Prostate gland (tissue), 2 donors: Measurements from ENCODE around the gene G2E3. TPM values are rescaled to one million over a fixed set of nuclear protein-coding genes. Genes with fewer than 3 reads are reported as not detected.
"Not testable (repeated sequence)": the region's sequence is repeated elsewhere in the genome, so short reads cannot be mapped to it uniquely, and the experiment has no call there.

Experiments used
- DNase-seq: peaks from one replicate; pipeline ENCODE4 v3.0.0-alpha.2; 2019; ENCODE audit warnings: low spot score
- H3K27ac ChIP-seq, 2 donors: fragments of 200-600 bp; sonication (generic); 2 replicates each; pipeline ENCODE4 v1.5.1; 2017 to 2019
- H3K27me3 ChIP-seq: fragments of 200-600 bp; sonication (generic); replicated peaks from 2 replicates; pipeline ENCODE4 v1.5.1; 2019; ENCODE audit not compliant: insufficient read depth
- H3K36me3 ChIP-seq, 2 donors: fragments of 200-600 bp; sonication (generic); 1 replicate in 1 of 2; 2 replicates in 1 of 2; pipeline versions ENCODE4 v1.5.1 to v1.8.1; 2017 to 2019
- H3K4me1 ChIP-seq: fragments of 200-600 bp; sonication (generic); replicated peaks from 2 replicates; pipeline ENCODE4 v1.5.1; 2019
- H3K4me3 ChIP-seq, 2 donors: fragments of 200-600 bp; sonication (generic); 2 replicates each; pipeline ENCODE4 v1.5.1; 2017 to 2019
- H3K9me3 ChIP-seq: fragments of 200-600 bp; sonication (generic); 2 replicates; pipeline ENCODE4 v1.5.1; 2017
- CTCF ChIP-seq, 4 experiments: fragments of 200-600 bp in 2 of 4; fragments of 450-650 bp in 2 of 4; sonication (generic) in 2 of 4; IDR thresholded peaks; 1 replicate in 3 of 4; 2 replicates in 1 of 4; pipeline ENCODE4 v1.5.1; 2016 to 2019; ENCODE audit warnings: antibody characterized with exemption in 4 of 4, mild to moderate bottlenecking in 2 of 4, moderate library complexity in 2 of 4
- POLR2A ChIP-seq: fragments of 450-650 bp; IDR thresholded peaks from one replicate; pipeline ENCODE4 v1.6.1; 2016; ENCODE audit warnings: antibody characterized with exemption, mild to moderate bottlenecking
- POLR2AphosphoS5 ChIP-seq: sonication (generic); formaldehyde crosslinking; IDR thresholded peaks from one replicate; pipeline ENCODE4 v1.6.1; 2017; ENCODE audit warnings: antibody characterized with exemption
- WGBS: methylation state at CpG from one replicate; pipeline ENCODE4 v1.1.5; 2018; 5-methylcytosine and 5-hydroxymethylcytosine counted together
- intact Hi-C: fragments of 100-400 bp; cut with DNase I; formaldehyde crosslinking; loops from one replicate; pipeline ENCODE4 v1.14.2; 2022
- total RNA-seq, 2 donors: library from RNA; depleted of rRNA; stranded (reverse); fragments of >200 nt; gene quantifications; one replicate each; pipeline ENCODE4 v1.1.0, GENCODE V29; 2016

Gene G2E3
- total RNA-seq, 2 donors from 2014 or later = 10.4 to 11.6 TPM

GRCh38 chr14:30623412-30624131 lies 64.6 kb downstream of the G2E3 start:
- TF ChIP-seq POLR2A (no peak), CTCF (IDR thresholded peaks at IDR 0.05) (no peak), POLR2AphosphoS5 (no peak)
- no peaks in the 10 kb centered on the region for H3K27me3 ChIP-seq
- H3K9me3 ChIP-seq = no peaks in the 10 kb centered on the region
- DNase-seq = no peak
- H3K36me3 ChIP-seq = no peaks in the 10 kb centered on the region
- intact Hi-C loops = no loop called here
- no peak overlapping the region for H3K27ac ChIP-seq
- H3K4me1 ChIP-seq = no peaks in the 10 kb centered on the region
- WGBS = 55% methylated on average over 7 of the region's 7 CpGs
- H3K4me3 ChIP-seq = peak overlapping the region in 1 of 2 donors; percentile 72

GRCh38 chr14:30624132-30624423 lies 65.1 kb downstream of the G2E3 start:
- H3K4me1 ChIP-seq = no peaks in the 10 kb centered on the region
- TF ChIP-seq POLR2A = no peak
- TF ChIP-seq CTCF (IDR thresholded peaks at IDR 0.05) = no peak
- no peak for TF ChIP-seq POLR2AphosphoS5
- no peaks in the 10 kb centered on the region for H3K36me3 ChIP-seq
- H3K9me3 ChIP-seq = no peaks in the 10 kb centered on the region
- no peaks in the 10 kb centered on the region for H3K27me3 ChIP-seq
- no peak for DNase-seq
- no peak overlapping the region for H3K27ac ChIP-seq
- WGBS = 92% methylated on average over 5 of the region's 5 CpGs
- no peak overlapping the region for H3K4me3 ChIP-seq
- intact Hi-C loops = no loop called here

GRCh38 chr14:30625533-30625932 lies 66.6 kb downstream of the G2E3 start:
- no peaks in the 10 kb centered on the region for H3K9me3 ChIP-seq
- no peak overlapping the region for H3K4me3 ChIP-seq
- WGBS = 90% methylated on average over 3 of the region's 3 CpGs
- DNase-seq = no peak
- H3K27me3 ChIP-seq = no peaks in the 10 kb centered on the region
- H3K27ac ChIP-seq = no peak overlapping the region
- TF ChIP-seq POLR2A (no peak), CTCF (IDR thresholded peaks at IDR 0.05) (no peak), POLR2AphosphoS5 (no peak)
- H3K36me3 ChIP-seq = no peaks in the 10 kb centered on the region
- no peaks in the 10 kb centered on the region for H3K4me1 ChIP-seq
- intact Hi-C loops = no loop called here

- DNase-seq, H3K27ac ChIP-seq, H3K36me3 ChIP-seq, H3K4me1 ChIP-seq, H3K9me3 ChIP-seq, intact Hi-C loops, H3K27me3 ChIP-seq, H3K4me3 ChIP-seq: not testable (repeated sequence)
- 96% methylated on average over 8 of the region's 8 CpGs for WGBS
These were observed 70.5 kb downstream of the G2E3 start for GRCh38 chr14:30629432-30629831.

- Histone ChIP-seq H3K36me3 (no peaks in the 10 kb centered on the region), H3K27ac (no peak overlapping the region), H3K4me1 (no peaks in the 10 kb centered on the region), H3K4me3 (no peak overlapping the region), H3K9me3 (no peaks in the 10 kb centered on the region), H3K27me3 (no peaks in the 10 kb centered on the region)
- TF ChIP-seq POLR2A = no peak
- no peak for TF ChIP-seq CTCF (IDR thresholded peaks at IDR 0.05)
- TF ChIP-seq POLR2AphosphoS5 = no peak
- intact Hi-C loops = no loop called here
- DNase-seq = no peak
These were observed 71.3 kb downstream of the G2E3 start for GRCh38 chr14:30630248-30630647.
